Measurements from ENCODE around the gene ABR. TPM values are rescaled to one million over a fixed set of nuclear protein-coding genes. Genes with fewer than 3 reads are reported as not detected.
"Not testable (repeated sequence)": the region's sequence is repeated elsewhere in the genome, so short reads cannot be mapped to it uniquely, and the experiment has no call there.

The ABR gene
- total RNA-seq, 1 experiment from 2014 or later: 57.4 TPM

- DNase-seq (ENCODE audit: low read depth): no peak
These were observed 29.9 kb downstream of the ABR start for GRCh38 chr17:1149869-1150268.

GRCh38 chr17:1147664-1148063, 32.1 kb downstream of the ABR start:
- DNase-seq (ENCODE audit: low read depth): peak; percentile 83

- DNase-seq (ENCODE audit: low read depth): no peak
These were observed 33.1 kb downstream of the ABR start for GRCh38 chr17:1146561-1147265.

- DNase-seq (ENCODE audit: low read depth): no peak
These were observed 34.3 kb downstream of the ABR start for GRCh38 chr17:1145311-1145986.

GRCh38 chr17:1144162-1144561, 35.6 kb downstream of the ABR start:
- no peak for DNase-seq (ENCODE audit: low read depth)

- peak; percentile 53 for DNase-seq (ENCODE audit: low read depth)
These were observed 36.2 kb downstream of the ABR start for GRCh38 chr17:1143573-1143972.

- no peak for DNase-seq (ENCODE audit: low read depth)
These were observed 37.2 kb downstream of the ABR start for GRCh38 chr17:1142561-1142971.

- DNase-seq (ENCODE audit: low read depth): no peak
These were observed 42.3 kb downstream of the ABR start for GRCh38 chr17:1137465-1137894.

- no peak for DNase-seq (ENCODE audit: low read depth)
These were observed 43.0 kb downstream of the ABR start for GRCh38 chr17:1136748-1137147.

- no peak for DNase-seq (ENCODE audit: low read depth)
These were observed 45.0 kb downstream of the ABR start for GRCh38 chr17:1134634-1135324.

- DNase-seq (ENCODE audit: low read depth): no peak
These were observed 49.6 kb downstream of the ABR start for GRCh38 chr17:1130191-1130590.

GRCh38 chr17:1128463-1128862, 51.3 kb downstream of the ABR start:
- DNase-seq (ENCODE audit: low read depth): not testable (repeated sequence)

GRCh38 chr17:1126801-1127550, 52.8 kb downstream of the ABR start:
- DNase-seq (ENCODE audit: low read depth): no peak

GRCh38 chr17:1126250-1126797, 53.5 kb downstream of the ABR start:
- DNase-seq (ENCODE audit: low read depth): no peak

GRCh38 chr17:1125788-1126145, 54.0 kb downstream of the ABR start:
- no peak for DNase-seq (ENCODE audit: low read depth)

GRCh38 chr17:1124896-1125787, 54.6 kb downstream of the ABR start:
- no peak for DNase-seq (ENCODE audit: low read depth)

GRCh38 chr17:1123921-1124715, 55.7 kb downstream of the ABR start:
- DNase-seq (ENCODE audit: low read depth): no peak

GRCh38 chr17:1123393-1123831, 56.4 kb downstream of the ABR start:
- no peak for DNase-seq (ENCODE audit: low read depth)

GRCh38 chr17:1122533-1123392, 57.0 kb downstream of the ABR start:
- peak; percentile 87 for DNase-seq (ENCODE audit: low read depth)

Data from Daoy (cell line).